Skeletal muscle satellite cell (primary cell): Measurements from ENCODE around the gene HSD11B2.
"Not testable (repeated sequence)": the region's sequence is repeated elsewhere in the genome, so short reads cannot be mapped to it uniquely, and the experiment has no call there.

Experiments
- H3K27me3 ChIP-seq: 2 replicates; pipeline ENCODE4 v1.7.0; 2013; ENCODE audit warnings: low read length; ENCODE audit not compliant: control insufficient read depth, insufficient read depth
- H3K36me3 ChIP-seq: 2 replicates; pipeline ENCODE4 v1.7.0; 2013; ENCODE audit warnings: mild to moderate bottlenecking, control low read depth, low read length; ENCODE audit not compliant: insufficient read depth
- H3K4me1 ChIP-seq: 2 replicates; pipeline ENCODE4 v1.7.0; 2013; ENCODE audit warnings: low read length; ENCODE audit not compliant: control insufficient read depth, insufficient read depth
- H3K4me2 ChIP-seq: 2 replicates; pipeline ENCODE4 v1.7.0; 2013; ENCODE audit warnings: mild to moderate bottlenecking, low read length
- H3K4me3 ChIP-seq: 2 replicates; pipeline ENCODE4 v1.7.0; 2013; ENCODE audit warnings: low read length
- H3K9ac ChIP-seq: 2 replicates; pipeline ENCODE4 v1.7.0; 2013; ENCODE audit warnings: mild to moderate bottlenecking, low read depth, low read length, moderate library complexity
- H3K9me3 ChIP-seq: replicated peaks from 2 replicates; pipeline ENCODE4 v1.7.0; 2013; ENCODE audit warnings: mild to moderate bottlenecking, control low read depth, low read length

Gene HSD11B2

DNA sequence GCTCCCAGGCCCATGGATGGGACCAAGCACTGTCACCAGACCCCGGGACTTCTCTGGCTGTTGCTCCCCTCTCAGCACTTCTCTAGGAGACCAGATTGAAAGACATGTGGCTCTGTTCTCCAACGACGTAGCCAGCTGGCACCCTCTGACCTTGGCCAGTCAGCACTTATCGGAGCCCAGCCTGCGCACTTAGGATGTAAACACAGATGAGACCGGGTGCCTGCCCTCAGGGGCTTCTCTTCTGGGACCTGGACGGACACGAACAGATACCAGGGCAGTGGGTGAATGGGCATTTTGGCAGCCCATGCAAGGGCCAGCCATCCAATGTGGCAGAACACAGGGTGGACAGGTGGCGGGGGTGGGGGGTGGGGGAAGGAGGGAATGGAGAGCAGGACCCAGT is 21.3 kb upstream of the HSD11B2 start:
- Histone ChIP-seq H3K27me3 (no peaks in the 10 kb centered on the region), H3K4me2 (no peak overlapping the region), H3K9ac (no peak overlapping the region), H3K4me3 (no peak overlapping the region), H3K36me3 (no peaks in the 10 kb centered on the region), H3K9me3 (no peaks in the 10 kb centered on the region), H3K4me1 (peaks cover 36% of the 10 kb centered on the region)

DNA sequence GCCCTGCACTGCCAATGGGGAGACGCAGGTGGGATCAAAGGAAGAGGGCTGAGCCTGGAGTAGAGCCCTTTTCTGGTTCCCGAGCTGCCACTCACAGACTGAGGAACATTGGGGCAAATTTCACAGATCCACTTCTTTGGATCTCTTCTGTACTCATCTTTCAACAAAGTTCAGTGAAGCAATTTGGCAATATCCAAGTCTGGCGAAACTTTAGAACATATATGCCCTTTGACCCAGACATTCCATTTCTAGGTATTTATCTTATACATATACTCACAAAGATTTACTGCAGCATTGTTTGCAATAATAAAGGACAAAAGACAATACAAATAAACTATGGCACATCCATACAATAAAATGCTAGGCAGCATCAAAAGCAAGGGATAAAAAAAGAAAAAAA is 19.6 kb upstream of the HSD11B2 start:
- no peaks in the 10 kb centered on the region for H3K36me3 ChIP-seq

DNA sequence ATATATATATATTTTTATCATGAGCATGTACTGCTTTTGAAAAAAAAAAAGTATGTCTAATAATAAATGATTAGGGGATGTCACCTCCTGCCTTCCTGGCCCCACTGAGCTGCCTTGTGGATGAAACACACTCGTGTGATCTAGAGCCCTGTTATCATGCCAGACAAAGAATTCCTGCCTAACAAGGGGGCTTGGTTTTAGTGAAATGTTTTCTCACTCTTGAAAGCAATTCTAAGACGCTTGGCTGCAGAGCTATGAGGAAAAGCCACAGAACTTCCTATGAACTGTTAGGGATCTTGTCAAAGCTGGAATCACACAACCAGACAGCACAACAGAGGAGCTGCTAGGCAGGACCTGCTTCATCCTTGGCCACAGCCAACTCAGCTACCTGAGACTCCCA is 18.6 kb upstream of the HSD11B2 start:
- Histone ChIP-seq H3K9ac (no peak overlapping the region), H3K4me1 (peaks cover 22% of the 10 kb centered on the region), H3K4me2 (no peak overlapping the region), H3K27me3 (no peaks in the 10 kb centered on the region), H3K9me3 (no peaks in the 10 kb centered on the region), H3K36me3 (no peaks in the 10 kb centered on the region), H3K4me3 (no peak overlapping the region)

More for the DNA sequence above, 19.6 kb upstream of the HSD11B2 start:
- H3K4me3 ChIP-seq = no peak overlapping the region
- no peak overlapping the region for H3K4me2 ChIP-seq
- H3K9me3 ChIP-seq = no peaks in the 10 kb centered on the region
- no peaks in the 10 kb centered on the region for H3K27me3 ChIP-seq
- peaks cover 26% of the 10 kb centered on the region for H3K4me1 ChIP-seq
- no peak overlapping the region for H3K9ac ChIP-seq

DNA sequence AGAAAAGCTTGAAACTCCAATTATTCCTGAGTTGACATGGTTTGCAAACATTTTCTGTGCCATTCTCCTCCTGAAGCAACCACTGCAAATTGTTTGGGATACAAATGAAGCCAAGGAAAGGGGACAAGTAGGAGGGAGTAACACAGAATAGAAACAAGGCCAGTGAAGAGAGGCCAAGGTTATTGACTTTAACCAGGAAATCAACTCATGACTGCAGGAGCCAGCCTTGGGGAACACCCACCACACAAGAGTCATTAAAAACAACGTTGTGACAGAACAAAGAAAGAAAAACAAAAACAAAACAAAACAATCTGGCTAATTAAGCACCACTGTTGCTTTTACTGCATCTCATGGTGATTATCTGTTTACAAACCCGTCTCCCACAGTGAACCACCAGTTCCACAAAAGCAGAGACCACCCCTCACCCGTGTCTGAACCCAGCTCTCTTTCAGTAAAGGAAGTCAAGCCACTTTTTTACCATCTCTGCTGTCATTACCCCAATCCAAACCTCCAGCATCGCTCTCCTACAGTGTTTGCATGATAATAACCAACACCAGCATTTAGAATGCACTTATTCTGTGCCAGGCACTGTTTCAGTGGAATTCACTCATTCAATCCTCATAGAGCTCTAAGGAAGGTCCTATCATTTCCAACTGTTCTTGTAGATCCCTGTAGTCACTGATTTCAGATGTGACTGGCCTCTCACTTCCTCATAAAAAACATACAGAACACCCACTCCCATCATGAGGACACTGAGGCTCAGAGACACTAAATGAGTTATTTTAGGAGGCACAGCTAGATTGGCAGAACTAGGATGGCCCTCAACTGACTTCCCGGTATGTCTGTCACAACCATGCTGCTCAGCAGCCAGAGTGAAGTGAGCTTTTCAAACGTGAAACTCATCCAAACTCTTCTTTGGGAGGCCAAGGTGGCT is 16.7 kb upstream of the HSD11B2 start:
- Histone ChIP-seq H3K27me3 (no peaks in the 10 kb centered on the region), H3K9me3 (no peaks in the 10 kb centered on the region), H3K4me3 (no peak overlapping the region), H3K4me2 (no peak overlapping the region), H3K4me1 (peaks cover 16% of the 10 kb centered on the region), H3K36me3 (no peaks in the 10 kb centered on the region), H3K9ac (no peak overlapping the region)

DNA sequence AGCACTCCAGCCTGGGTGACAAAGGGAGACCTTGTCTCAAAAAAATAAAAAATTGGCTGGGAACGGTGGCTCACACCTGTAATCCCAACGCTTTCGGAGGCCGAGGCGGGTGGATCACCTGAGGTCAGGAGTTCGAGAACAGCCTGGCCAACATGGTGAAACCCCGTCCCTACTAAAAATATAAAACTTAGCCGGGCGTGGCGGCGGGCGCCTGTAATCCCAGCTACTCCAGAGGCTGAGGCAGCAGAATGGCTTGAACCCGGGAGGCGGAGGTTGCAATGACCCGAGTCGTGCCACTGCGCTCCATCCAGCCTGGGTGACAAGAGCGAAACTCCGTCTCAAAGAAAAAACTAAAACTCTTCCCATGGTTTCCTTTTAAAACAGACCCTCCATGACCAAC is 15.5 kb upstream of the HSD11B2 start:
- not testable (repeated sequence) for H3K27me3 ChIP-seq, H3K9me3 ChIP-seq, H3K36me3 ChIP-seq
- H3K4me3 ChIP-seq = peak overlapping the region; percentile 79
- H3K4me2 ChIP-seq = peak overlapping the region; percentile 98
- peak overlapping the region; percentile 95 for H3K9ac ChIP-seq
- peaks cover 16% of the 10 kb centered on the region for H3K4me1 ChIP-seq

DNA sequence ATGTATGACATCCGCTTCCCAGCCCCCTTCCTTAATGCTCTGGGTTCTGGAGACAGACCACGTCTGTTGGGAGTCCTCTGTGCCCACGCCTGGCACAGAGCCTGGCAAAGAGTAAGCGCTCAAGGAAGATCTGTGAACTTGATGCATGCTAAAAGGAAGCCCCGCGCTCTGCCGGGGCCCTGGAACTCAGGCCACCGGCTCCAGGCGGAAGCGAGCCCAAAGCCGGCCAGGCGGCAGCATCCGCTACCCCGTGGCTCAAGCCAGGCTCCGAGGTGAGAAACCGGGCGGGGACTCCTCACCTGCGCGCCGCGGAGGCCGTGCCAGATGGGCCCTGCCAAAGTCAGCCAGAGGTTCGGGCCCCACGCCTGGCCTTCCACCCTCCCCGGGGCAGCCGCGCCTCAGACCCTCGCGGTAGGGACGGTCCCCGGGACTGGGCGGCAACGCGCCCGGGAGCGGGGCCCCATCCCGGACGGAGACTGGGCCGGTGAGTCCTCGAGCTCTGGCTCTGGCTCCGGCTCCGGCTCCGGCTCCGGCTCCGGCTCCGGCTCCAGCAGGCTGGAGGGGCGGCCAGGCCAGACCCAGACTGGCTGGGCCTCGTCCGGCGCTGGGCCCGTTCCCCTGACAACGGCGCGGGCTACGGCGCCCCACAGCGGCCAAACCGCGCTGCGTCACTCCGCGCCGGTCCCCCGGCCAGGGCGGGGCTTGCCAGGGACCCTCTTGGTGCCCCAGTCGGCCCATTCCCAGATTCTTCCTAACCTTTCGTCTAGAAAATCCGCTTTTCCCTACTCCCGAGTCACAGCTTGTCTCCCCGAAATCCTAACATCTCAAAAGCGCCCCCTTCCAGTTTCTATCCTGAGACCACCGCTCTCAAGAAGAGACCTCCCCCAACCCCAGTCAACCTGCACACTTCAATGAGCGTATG is 14.8 kb upstream of the HSD11B2 start, which contains the start of gene ZDHHC1:
Gene ZDHHC1, minus strand, starts transcription at position 606 of the 922 bp plus-strand sequence. CDS start 8,702 bp downstream, outside the sequence.
- Histone ChIP-seq H3K4me3 (peak within 1 kb of the TSS; percentile 79), H3K4me1 (peaks cover 16% of the 10 kb centered on the region), H3K36me3 (no peaks in the 10 kb centered on the region), H3K9ac (peak within 1 kb of the TSS; percentile 95), H3K27me3 (no peaks in the 10 kb centered on the region), H3K9me3 (no peaks in the 10 kb centered on the region), H3K4me2 (peak within 1 kb of the TSS; percentile 98)

DNA sequence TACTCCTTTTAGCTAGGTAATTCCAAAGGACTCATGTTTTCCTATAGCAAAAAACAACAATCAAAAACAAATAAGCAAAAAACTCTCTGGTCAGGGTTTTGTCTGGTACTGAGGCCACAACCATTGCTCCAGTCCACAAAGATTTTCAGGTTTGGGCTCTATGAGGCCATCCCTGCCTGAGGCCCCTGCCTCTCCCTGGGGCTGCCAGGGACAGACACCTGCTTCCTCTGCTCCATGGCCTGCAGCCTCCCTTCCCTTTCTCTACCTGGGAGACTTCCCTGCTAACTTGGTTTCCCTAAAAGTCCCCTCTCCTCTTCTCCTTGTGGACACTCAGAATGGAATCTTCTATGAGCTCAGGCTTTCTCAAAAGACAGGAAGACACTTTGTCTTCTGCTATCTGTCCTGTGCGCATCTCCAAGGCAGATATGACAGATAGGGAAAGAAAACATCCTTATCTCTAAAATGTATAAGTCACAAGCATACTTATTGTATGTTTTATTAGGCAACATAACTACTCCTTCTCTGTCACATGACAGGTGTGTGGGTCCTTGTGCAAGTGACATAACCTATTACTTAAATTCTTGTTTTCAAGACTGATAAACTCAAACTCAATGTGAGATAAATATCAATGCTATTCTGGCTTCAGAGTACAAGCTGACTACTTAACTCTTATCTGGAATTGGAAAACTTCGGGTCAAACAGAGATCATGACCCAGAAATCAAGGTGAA is 13.4 kb upstream of the HSD11B2 start:
- Histone ChIP-seq H3K4me3 (no peak overlapping the region), H3K4me1 (peaks cover 16% of the 10 kb centered on the region), H3K36me3 (no peaks in the 10 kb centered on the region), H3K9ac (no peak overlapping the region), H3K9me3 (no peaks in the 10 kb centered on the region), H3K4me2 (no peak overlapping the region), H3K27me3 (peaks cover under 1% of the 10 kb centered on the region)

DNA sequence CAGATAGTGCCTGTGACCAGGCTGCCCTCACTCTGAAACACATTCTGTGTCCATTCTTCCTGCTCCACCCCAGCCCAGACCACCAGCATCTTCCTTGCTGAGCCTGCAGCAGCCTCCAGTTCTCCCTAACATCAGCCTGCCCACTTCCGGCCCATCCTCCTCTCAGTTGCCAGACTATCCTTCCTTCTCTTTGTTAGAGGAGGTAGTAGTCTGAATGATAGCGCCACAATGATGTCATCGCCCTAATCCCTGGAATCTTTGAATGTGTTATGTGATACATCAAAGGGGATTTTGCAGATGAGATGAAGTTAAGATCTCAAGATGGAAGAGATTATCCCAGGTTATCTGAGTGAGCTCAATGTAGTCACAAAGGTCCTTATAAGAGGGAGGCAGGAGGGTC is 11.4 kb upstream of the HSD11B2 start:
- H3K36me3 ChIP-seq = no peaks in the 10 kb centered on the region
- no peak overlapping the region for H3K4me3 ChIP-seq
- H3K9ac ChIP-seq = no peak overlapping the region
- no peaks in the 10 kb centered on the region for H3K9me3 ChIP-seq
- H3K4me2 ChIP-seq = no peak overlapping the region
- H3K27me3 ChIP-seq = peaks cover 17% of the 10 kb centered on the region
- H3K4me1 ChIP-seq = peaks cover 11% of the 10 kb centered on the region

DNA sequence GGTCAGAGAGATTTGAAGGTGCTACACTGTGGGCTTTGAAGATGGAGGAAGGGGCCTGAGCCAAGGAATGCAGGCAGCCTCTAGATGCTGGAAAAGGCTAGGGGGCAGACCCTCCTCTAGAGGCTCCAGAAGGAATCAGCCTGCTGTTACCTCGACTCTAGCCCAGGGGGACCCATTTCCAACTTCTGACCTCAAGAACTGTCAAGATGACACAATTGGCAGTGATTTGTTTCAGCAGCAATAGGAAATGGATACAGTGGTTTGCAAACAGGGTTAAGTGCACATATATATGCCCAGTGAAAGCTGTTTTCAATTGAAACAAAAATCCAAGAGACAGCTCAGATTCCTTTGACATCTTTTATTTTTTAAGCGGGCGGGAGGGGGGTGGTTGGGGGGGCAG is 11.0 kb upstream of the HSD11B2 start:
- H3K4me2 ChIP-seq = no peak overlapping the region
- H3K4me3 ChIP-seq = no peak overlapping the region
- no peaks in the 10 kb centered on the region for H3K9me3 ChIP-seq
- peaks cover 21% of the 10 kb centered on the region for H3K27me3 ChIP-seq
- H3K4me1 ChIP-seq = peaks cover 11% of the 10 kb centered on the region
- H3K36me3 ChIP-seq = no peaks in the 10 kb centered on the region
- H3K9ac ChIP-seq = no peak overlapping the region

DNA sequence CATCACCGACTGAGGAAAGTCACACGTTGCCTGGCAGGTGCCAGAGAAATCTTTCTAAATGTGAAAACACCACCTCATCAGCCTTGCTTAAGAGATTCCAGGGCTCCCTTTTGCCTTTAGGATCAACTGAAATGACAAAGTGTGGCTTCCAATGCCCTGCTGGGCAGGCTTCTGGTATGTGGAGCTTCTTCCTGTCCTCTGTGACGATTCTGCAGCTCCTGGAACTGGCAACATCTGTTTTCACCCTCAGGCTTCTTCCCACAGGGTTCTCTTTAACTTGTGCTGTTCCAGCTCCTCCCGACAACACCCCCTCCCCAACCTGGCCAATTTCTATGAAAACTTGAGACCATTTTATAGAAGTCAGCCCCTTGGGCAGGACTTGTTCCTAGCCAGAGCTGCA is 9.9 kb upstream of the HSD11B2 start:
- peaks cover 5% of the 10 kb centered on the region for H3K4me1 ChIP-seq
- no peaks in the 10 kb centered on the region for H3K9me3 ChIP-seq
- no peak overlapping the region for H3K4me3 ChIP-seq

DNA sequence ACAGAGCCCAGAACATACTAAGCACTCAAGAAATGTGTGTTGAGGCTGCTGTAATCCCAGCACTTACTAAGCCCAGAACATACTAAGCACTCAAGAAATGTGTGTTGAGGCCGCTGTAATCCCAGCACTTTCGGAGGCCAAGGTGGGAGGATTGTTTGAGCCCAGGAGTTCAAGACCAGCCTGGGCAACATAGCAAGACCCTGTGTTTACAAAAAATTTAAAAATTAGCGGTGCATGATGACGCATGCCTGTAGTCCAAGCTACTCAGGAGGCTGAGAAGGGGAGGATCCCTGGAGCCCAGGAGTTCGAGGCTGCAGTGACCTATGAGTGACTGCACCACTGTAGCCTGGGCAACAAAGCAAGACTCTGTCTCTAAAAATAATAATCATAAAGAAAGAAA is 7.9 kb upstream of the HSD11B2 start:
- Histone ChIP-seq H3K9ac (no peak overlapping the region), H3K4me1 (no peaks in the 10 kb centered on the region), H3K4me2 (no peak overlapping the region), H3K9me3 (no peaks in the 10 kb centered on the region), H3K36me3 (no peaks in the 10 kb centered on the region), H3K27me3 (peaks cover 42% of the 10 kb centered on the region), H3K4me3 (no peak overlapping the region)

More for the DNA sequence above, 9.9 kb upstream of the HSD11B2 start:
- no peak overlapping the region for H3K4me2 ChIP-seq
- H3K9ac ChIP-seq = no peak overlapping the region
- no peaks in the 10 kb centered on the region for H3K36me3 ChIP-seq
- H3K27me3 ChIP-seq = peaks cover 32% of the 10 kb centered on the region
